Fibroblast of pulmonary artery (primary cell): ENCODE measurements around the gene TAOK2.

Source experiments
- DNase-seq: peaks from one replicate; pipeline ENCODE4 v3.0.0-alpha.2; 2010; ENCODE audit warnings: low read depth
- H3K4me3 ChIP-seq: replicated peaks from 2 replicates; pipeline ENCODE4 v1.5.1; 2011; ENCODE audit warnings: low read depth, mild to moderate bottlenecking, control low read depth, low read length, moderate library complexity
- TF ChIP-seq, protein P1 (sequence below): IDR thresholded peaks from 2 replicates; pipeline ENCODE4 v1.5.1; 2011; ENCODE audit warnings: mild to moderate bottlenecking, control low read depth, low read length, inconsistent platforms; ENCODE audit errors: missing control alignments

The TAOK2 gene

DNA sequence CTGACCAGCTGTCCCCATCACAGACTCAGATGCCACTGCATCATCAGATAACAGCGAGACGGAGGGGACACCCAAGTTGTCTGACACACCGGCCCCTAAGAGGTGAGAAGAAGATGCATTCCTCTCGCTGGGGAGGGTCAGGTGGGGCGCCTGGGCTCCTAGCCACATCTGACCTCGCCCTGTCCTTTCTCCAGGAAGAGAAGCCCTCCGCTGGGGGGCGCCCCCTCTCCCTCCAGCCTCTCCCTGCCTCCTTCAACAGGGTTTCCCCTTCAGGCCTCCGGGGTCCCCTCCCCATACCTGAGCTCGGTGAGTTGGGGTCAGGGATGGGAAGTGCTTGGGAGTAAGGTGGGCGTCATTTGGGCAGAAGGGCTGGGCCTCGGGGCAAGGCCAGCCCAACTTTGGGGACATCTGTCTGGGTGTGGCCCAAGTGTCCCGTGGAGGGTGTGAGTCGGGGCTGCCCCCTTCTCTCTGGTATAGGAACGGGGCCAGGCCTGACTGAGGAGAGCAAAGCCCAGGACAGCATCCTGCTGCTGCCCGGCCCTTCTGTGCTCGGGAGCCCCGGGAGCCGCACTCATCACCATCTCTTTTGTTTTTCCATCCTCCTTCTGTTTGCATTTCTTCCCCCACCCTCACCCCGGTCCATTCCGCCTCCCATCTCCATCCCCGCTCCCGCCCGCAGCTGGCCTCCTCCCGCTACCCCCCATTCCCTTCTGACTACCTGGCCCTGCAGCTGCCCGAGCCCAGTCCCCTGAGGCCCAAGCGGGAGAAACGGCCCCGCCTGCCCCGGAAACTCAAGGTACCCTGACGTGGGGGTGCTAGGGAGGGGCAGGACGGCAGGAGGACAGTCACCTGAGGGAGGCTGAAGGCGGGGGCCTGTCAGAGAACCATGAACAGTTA is 27.3 kb downstream of the TAOK2 start:
- no peak overlapping the region for H3K4me3 ChIP-seq
- TF ChIP-seq, protein P1, sequence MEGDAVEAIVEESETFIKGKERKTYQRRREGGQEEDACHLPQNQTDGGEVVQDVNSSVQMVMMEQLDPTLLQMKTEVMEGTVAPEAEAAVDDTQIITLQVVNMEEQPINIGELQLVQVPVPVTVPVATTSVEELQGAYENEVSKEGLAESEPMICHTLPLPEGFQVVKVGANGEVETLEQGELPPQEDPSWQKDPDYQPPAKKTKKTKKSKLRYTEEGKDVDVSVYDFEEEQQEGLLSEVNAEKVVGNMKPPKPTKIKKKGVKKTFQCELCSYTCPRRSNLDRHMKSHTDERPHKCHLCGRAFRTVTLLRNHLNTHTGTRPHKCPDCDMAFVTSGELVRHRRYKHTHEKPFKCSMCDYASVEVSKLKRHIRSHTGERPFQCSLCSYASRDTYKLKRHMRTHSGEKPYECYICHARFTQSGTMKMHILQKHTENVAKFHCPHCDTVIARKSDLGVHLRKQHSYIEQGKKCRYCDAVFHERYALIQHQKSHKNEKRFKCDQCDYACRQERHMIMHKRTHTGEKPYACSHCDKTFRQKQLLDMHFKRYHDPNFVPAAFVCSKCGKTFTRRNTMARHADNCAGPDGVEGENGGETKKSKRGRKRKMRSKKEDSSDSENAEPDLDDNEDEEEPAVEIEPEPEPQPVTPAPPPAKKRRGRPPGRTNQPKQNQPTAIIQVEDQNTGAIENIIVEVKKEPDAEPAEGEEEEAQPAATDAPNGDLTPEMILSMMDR = no peak
- DNase-seq = no peak

DNA sequence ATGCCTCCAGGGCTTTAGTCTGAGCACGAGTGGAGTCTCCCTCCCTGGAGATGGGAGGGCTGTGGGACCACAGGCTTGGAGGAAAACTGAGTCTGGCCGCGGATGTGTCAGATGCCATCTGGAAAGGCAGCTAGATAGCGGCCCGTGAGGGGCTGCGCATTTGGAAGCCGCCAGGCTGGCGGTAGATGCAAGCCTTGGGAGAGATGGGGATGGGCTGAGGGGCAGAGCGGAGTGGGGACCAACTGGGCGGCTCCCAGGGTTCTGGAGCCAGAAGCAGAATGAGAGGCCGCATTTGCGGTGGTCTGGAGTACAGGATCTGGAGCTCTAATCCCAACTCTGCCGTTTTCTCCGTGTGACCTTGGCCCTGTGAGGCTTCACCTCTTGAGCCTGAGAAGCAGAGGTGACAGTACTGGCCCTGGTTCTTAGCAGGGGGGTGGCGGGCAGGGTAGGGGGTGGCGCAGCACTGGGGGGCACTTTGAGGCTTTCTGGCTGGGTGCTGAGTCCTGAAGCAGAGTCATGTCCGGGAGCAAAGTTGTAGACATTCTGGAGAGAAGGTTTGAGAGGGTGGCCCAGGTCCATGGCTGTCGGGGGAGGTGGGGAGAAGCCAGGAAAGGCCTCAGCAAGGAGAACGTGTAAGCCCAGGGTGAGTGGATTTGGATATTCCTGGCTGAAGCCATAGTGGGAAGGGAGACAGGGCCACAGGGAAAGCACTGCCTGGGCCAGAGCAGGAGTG is 29.1 kb downstream of the TAOK2 start:
- TF ChIP-seq, protein P1 = no peak
- DNase-seq = no peak
- H3K4me3 ChIP-seq = no peak overlapping the region

- TF ChIP-seq, protein P1 = no peak
- no peak overlapping the region for H3K4me3 ChIP-seq
- DNase-seq = no peak
Observed at GRCh38 chr16:30003670-30004423, 30.2 kb downstream of the TAOK2 start.

DNA sequence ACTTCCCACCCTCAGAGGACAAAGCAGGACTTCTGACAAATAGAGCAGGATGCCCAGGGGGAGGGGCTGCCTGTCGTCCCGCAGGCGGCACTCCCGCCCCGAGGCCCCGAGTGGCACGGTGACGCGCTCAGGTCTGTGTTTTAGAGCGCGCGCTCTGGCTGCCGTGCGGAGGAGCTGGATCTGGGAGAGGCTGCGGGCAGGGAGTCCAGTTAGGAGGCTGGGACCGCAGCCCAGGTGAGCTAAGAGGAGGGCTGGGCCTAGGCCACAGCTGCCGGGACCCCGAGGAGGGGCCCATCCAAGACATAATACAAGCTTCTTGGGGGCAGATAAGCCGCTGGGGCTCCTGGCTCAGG is 30.7 kb downstream of the TAOK2 start:
- DNase-seq = no peak
- TF ChIP-seq, protein P1 = no peak
- H3K4me3 ChIP-seq = no peak overlapping the region

DNA sequence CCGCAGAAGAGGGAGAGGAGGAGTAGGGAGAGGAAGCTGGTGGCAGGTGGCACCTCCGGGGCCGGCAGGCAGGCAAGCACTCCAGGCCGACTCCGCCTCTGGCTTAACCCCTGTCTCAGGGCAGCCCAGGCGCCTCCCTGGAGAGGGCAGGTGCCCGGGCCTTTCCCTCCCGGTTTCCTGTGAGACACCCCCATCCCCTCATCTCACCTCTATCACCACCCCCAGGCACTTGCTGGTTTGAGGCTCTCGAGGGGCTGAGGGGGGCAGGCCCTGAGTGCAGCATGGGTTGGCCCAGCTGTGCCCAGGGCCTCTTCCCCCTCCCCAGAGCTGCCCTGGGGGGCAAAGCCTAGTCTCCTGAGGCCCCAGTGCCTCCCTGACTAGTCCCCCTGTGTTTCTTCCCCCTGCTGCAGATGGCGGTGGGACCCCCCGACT is 31.2 kb downstream of the TAOK2 start:
- no peak for DNase-seq
- TF ChIP-seq, protein P1 = no peak
- H3K4me3 ChIP-seq = no peak overlapping the region

DNA sequence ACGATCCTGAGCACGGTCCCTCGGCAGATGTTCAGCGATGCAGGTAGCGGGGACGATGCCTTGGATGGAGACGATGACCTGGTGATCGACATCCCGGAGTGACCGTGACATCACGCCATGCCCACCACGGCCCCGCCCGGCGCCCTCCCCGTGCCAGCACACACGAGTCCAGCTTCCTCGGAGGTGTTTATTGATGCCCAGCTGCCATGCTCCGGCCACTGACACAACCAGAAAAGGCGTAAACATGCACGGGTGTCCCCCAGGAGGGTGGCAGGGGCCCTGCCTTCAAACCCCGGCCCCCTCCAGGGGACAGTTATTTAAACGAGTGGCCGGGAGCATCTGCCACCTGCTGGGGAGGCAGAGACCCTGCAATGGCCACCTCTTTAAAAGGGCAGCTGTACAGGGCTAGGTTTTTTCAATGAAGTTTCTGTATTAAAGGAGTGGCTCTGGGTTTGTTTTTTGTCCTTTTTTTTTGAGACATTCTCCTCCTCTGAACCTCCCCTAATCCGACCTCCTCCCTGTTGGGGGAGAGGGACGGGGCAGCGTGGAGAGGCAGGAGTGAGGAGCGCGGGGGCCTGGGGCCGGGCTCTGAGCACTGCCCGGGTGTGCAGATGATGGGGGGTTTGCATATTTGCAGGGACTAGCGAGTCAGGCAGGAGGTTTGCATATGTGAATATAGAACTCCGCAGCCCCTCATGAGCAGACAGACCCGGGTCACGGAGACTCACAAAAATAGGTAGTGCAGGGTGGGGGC is 31.9 kb downstream of the TAOK2 start:
- peak; percentile 52 for DNase-seq
- no peak overlapping the region for H3K4me3 ChIP-seq
- TF ChIP-seq, protein P1 = peak; percentile 83
